ENCODE results near the gene TOP2B.

Gene TOP2B

DNA sequence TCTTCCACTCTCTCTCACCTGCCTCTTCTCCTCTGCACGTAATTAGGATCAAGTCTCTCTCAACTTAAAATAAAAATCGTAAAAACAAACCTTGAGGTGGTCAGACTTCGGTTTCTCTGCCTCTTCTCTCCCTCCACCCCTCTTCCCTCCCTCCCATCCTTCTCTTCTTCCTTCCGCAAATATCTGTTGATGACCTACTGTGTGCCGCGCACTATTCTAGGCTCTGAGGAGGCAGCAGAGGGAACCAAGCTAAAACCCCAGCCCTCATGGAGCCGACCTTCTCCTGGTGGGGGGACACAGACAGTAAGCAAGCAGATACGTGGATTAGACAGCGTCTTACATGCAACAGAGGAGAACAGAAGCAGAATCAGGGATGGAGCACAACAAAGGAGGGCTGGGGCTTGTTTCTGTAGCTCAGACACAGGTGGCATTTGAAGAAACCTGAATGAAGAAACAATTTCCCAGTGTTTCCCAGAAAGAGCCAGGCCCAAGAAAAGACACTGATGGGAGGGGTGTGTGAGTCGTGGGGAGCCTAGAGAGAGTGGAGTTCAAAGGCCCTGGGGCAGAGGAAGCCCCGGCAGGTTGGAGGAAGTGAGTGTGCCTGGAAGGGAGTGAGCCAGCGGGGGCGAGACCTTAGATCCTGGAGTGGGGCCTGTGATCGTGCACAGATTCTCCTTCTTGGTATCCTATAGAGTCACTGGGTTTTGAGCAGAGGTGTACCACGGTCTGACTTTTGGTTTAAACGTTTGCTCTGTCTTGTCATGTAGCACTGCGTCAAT lies 80.5 kb downstream of the TOP2B start:
- DNase-seq (ENCODE audit: extremely low read depth in 1 of 2, low read depth in 1 of 2): no peak

DNA sequence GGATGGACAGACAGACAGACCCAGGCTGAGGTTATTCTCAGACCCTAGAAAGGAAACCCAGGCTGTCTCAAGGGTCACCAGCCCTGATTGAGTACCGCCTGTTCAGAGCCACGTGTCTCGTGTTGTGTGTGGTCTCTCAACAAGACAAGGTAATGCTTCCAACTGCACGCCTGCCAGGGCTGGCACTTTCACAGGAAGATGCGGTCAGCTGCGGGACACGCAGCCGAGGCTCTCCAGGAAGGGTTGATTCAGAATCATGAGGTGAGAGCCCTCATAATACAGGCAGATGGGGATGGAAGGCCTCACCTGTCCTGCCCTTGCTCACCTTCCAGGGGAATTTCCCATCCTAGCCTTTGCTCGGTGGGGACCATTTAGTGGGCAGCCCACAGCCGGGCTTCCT lies 81.4 kb downstream of the TOP2B start:
- DNase-seq (ENCODE audit: extremely low read depth in 1 of 2, low read depth in 1 of 2): no peak

DNA sequence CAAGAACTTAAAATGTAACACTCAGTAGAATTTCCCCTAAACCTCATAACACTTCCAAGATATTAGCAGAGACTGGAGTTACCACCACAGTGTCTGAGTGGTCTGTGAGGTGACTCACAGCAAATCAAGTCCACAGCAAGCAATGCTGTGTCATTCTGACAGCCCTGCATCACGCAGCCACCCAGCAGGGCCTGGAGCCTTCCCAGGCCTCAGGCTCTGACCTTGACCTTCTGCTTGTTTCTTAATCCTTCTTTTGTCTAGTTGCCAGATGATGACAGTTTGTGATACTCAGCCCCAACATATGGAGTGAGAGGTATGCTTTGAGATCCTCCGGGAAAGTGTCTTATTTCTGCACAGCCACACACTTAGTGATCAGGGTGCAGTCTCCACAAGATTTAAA lies 82.5 kb downstream of the TOP2B start:
- no peak for DNase-seq (ENCODE audit: extremely low read depth in 1 of 2, low read depth in 1 of 2)

DNA sequence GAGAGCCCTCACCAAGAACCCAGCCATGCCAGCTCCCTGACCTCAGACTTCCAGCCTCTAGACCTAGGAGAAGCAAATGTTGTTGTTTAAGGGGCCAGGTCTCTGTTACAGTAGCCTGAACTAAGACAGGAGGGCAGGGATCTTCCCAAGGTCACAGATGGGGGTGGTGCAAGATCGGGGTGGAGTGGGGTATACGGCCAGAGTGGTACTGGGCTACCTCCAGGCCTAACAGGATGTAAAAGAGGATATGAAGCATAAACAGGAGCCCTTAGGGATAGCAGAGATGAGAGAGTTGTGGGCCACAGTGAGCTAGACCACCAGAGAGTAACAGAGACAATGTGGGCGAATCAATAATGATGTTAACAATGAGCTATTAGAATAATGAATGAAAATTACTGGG lies 82.9 kb downstream of the TOP2B start:
- no peak for DNase-seq (ENCODE audit: extremely low read depth in 1 of 2, low read depth in 1 of 2)

DNA sequence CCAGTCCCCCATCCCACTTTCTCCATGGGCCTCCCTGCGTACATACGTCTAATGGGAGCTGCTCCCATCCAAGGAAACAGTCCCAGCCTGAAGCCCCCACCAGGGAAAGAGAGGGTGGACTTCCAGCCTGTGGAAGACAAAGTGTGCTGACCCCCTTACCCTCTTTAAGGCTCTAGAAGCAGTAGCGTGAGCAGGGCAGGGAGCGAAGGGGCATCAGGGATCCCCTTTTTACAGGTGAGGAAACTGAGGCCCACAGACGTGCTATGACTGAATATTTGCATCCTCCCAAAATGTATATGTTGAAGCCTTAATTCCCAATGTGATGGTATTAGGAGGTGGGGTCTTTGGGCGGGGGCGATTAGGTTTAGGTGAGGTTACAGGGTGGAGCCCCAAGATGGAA lies 83.4 kb downstream of the TOP2B start:
- no peak for DNase-seq (ENCODE audit: extremely low read depth in 1 of 2, low read depth in 1 of 2)

DNA sequence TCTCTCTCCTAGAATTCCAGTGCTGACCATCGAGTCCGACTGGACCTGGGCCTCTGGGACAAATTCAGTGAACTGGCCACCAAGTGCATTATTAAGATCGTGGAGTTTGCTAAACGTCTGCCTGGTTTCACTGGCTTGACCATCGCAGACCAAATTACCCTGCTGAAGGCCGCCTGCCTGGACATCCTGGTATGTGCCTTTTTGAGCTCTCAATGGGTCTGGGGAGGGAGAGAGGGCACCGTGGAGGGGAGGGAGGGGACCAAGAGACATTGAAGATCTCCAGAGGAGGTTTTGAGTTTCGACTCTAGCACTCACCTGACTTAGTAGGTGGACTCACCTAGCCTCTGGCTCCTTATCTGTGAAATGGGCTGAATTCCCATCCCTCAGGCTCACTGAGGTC lies 84.2 kb downstream of the TOP2B start:
- DNase-seq (ENCODE audit: extremely low read depth in 1 of 2, low read depth in 1 of 2): no peak

DNA sequence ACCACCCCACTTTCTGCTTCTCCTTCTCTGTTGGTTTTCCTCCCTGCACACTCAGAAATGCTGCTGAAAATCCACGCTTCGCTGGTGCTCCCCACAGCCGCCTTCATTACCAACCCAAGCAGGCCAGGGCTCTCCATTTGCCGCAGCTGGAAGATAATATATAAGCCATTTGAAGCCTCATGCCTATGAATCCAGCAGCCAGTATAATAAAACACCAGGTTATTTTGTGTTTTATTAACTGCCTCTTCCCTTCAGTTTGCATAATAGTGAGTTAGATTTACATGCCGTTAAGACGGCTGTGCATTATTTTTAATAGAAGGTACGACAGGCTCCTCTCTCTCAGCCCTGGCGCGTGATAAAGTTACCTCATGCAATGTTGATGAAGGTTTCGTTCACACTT lies 86.6 kb downstream of the TOP2B start:
- DNase-seq (ENCODE audit: extremely low read depth in 1 of 2, low read depth in 1 of 2): no peak

DNA sequence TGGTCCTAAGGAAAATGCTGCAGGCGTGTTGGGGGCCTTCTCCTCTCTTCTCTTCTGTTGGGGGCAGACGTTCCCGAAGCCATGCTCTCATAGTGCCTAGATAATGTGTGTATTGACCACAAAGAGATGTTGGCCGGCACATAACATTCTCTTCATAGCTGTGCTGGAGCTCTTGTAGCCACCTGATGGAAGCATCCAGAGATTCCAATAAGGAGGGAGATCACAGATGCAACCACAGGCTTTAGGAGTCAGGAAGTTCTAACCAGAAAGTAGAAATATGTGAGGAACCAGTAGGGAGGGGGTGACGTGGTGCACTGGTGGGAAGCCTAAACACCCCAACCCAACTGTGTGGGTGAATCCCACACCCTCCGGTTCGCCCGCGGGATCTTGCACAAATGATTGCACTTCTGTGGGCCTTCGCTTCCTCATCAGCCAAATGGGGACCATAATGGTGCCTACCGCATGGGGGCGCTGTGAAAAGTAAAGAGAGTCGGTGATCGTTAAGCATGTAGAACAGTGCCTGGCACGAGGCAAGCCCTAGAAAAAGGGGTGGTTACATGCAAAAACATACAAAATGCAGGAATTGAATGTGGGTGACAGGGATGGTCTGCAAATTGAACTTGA lies 87.8 kb downstream of the TOP2B start:
- DNase-seq (ENCODE audit: extremely low read depth in 1 of 2, low read depth in 1 of 2): no peak

DNA sequence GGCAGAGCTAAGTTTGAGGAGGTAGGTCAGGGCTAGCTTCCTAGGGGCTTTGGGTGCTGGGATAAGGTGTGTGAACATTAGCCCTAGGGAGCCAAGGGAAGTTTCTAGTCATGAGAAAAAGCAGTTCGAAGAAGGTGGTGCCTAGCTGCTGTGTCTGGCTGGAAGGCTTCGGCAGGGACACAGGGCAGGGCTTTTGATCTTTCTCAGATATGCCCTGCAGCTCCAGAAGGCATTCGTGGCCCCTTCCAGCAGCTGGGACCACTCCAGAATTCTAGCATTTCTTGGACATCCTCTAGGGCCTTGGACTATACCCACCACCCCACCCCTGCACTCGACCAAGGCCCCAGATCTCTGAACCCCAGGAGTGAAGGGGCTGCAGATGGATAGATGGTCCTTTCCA lies 88.6 kb downstream of the TOP2B start:
- DNase-seq (ENCODE audit: extremely low read depth in 1 of 2, low read depth in 1 of 2): no peak

DNA sequence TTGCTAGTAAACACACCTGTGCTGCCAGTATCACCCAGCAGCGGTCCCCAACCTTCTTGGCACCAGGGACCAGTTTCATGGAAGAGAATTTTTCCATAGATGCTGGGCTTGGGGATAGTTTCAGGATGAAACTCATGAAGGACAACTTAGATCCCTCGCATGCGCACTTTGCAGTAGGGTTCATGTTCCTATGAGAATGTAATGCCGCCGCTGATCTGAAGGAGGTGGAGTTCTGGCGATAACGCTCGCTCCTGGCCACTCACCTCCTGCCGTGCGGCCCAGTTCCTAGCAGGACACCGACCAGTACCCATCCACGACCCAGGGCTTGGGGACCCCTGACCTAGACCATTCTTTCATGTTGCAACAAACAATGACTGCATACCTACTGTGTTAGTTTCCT lies 89.7 kb downstream of the TOP2B start:
- no peak for DNase-seq (ENCODE audit: extremely low read depth in 1 of 2, low read depth in 1 of 2)

DNA sequence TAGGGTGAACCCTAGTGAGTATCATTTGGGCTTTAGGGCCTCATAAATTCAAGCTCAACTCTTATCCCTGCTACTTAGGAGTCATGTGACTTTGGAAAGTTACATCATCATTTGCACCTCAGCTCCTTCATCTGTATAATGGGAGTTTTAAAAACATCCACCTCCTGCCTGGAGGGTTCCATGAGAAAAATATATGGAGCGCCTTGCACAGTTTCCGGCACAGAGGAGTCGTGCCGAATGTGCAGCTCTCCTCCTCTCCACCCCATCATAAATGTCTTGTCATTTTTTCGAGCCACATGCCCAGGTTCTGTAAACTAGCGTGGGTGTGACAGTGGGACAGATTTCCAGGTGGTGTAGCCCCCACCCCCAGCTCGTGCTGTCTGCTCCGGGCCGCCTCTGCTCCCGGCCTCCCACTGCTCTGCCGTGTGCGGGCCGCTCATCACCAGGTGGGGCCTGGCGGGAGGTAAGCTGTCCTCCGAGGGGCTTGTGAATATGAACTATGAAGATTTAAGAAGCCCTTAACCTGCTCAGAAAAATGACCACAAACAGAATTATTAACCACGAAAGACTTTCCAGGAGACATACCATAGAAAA lies 90.4 kb downstream of the TOP2B start:
- no peak for DNase-seq (ENCODE audit: extremely low read depth in 1 of 2, low read depth in 1 of 2)

DNA sequence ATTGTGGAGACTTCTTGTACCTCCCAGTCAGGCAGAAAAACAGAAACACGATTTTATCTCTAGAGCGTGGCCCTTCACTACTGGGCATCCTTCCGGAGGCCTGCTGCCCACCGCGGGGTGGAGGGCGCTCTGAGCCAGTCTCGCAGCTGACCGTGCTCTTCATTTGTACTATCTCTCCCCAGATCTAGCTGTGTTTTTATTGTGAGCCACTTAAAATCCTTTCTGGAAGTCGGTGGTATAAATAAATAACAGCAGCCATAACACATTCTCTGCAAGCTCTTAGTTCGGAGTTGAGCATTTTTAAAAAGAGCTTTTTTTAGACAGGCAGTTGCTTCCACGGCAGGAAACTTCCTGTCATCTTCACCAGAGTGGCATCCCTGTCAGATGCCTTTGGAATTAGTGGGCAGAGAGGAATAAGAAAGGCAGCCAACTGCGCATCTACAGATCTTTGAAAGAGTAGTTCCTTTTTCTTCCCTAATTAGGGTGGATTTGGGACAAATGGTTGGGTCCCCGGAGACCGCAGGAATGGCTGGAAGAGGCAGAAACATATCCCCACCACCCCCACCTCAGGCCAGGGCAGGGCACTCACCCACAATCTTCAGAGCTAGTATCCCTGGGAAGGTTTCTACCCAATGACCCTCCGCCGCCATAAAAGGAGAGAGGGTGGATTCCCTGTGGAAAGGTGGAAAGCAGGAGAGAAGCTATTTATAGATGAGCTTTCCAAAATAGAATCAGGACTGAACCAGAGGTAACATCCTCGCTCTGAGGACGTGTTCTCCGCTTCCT lies 91.1 kb downstream of the TOP2B start:
- no peak for DNase-seq (ENCODE audit: extremely low read depth in 1 of 2, low read depth in 1 of 2)

DNA sequence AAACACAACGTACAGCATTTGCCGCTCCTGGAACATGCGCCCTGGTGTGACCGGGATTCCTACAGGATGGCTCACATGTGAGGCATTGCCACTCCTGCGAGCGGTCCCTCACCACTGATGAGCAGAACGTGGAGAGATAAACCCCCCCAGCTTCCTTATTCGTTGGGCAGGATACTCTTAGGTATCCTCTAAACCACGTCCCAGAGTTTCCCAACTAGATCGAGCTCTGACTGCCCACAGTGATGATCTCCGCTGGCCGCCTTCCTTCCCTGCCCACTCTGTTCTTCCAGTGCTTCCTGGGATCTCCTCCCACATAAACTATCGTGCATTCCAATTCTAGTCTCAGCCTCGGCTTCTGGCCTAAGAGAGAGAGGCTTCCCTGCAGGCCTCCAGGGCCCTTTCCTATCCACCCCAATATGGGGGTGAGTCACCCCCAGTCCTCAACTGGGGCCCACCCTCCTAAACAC lies 91.8 kb downstream of the TOP2B start:
- DNase-seq (ENCODE audit: extremely low read depth in 1 of 2, low read depth in 1 of 2): no peak

DNA sequence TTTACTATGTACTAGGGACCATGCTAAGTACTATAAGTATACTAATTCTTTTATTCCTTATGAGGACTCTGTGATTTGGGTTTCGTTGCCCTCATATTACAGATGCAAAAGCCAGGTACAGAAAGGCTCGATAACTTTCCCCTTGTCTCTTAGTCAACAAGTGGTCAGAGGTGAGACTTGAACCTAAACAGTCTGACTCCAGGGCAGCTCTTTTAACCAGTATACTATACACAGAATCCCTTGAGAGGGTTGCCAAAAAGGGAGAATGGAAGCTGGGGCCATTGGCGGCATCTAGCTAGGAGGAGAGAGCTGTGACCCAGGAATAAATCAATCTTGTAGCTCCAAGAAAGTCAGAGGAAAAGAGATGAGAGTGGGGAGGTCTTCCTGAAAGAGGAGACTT lies 92.4 kb downstream of the TOP2B start:
- DNase-seq (ENCODE audit: extremely low read depth in 1 of 2, low read depth in 1 of 2): no peak

DNA sequence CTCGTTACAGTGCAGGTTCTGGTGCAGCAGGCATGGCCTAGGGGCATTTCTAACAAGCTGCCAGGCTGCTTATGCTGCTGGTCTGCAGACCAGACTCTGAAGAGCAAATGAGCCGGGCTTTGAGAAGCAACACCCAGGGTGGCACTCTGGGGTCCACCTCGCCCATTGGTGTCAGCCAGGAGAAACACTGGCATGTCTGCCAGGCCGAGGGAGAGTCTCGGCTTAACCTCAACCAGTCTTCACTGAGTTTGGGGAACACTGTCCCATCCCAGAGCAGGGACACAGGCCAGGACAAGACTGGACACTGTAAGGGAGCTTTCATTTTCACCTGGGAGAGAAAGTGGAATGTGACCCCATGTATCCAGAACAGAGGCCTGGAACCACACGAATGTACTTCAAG lies 93.4 kb downstream of the TOP2B start:
- DNase-seq (ENCODE audit: extremely low read depth in 1 of 2, low read depth in 1 of 2): no peak

DNA sequence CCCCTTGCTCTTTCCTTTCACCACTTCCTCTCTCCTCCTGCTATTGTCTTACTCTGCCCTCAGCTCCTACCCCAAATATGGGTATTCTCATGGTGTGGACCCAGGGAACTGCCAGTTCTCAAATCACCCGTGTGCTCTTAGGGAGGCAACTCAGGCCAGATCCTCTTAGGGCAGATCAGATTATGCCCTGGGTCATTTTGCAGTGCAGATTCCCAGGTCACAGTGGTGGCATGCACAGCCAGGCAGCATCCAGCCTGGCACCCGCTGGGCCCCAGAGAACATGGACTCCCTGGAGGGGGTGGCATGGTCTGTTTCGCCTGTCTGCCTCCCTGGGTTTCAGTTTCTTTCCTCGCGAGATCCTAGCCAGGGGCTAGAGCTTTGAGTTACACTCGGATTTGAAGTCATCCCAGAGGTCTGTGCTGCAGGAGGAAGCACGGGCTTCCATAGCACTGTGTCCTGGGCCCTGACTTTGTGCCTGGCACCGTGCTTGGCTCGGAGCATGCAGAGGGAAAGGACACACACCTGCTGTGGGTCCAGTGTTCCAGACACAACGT lies 96.1 kb downstream of the TOP2B start:
- no peak for DNase-seq (ENCODE audit: extremely low read depth in 1 of 2, low read depth in 1 of 2)

DNA sequence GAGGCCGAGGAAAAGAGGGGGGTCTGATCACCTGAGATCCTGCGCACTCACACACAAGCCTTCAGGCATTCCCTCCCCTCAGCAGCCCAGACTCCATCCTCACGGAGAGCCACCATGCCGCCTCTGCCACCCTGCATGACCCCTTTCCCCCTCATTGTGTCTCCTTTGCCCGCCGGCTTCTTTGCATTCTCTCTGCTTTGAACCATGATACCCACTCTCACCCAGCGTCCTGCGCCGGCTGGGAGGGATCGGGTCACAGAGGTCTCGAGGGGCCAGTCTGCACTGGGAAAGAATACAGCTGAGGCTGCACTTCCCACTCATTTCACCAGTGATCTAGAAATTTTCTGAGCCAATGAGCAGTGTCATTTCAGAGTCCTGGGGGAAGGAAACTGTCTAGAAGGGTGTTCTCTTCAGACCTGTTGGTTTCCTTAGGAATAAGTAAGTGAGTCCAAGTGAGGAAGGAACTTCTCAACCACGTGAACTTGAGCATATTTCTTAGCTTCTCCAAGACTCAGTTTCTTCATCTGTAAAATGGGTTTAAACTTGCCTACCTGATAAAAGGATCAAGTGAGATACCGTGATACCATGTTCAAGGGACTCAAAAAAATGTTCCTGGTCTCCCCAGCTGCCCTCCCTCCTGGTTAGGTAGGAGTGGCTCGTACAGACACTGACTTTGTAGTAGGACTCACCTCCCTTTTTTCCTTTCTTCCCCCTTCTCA lies 96.7 kb downstream of the TOP2B start:
- no peak for DNase-seq (ENCODE audit: extremely low read depth in 1 of 2, low read depth in 1 of 2)

DNA sequence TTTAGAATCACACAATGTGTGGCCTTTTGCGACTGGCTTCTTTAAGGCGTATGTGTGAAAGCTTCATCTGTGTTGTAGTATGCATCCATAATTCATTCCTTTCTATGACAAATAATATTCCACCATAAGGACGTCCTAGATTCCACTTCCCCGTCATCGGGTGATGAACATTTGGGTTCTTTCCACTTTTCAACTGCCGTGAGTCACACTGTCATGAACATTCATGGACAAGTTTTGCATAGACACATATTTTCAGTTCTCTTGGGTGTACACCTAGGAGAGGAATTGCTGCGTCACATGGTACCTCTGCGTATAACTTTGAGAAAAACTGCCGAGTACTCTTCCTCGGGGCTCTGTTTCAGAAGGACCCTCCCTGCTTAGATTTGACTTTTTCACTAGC lies 97.3 kb downstream of the TOP2B start:
- DNase-seq (ENCODE audit: extremely low read depth in 1 of 2, low read depth in 1 of 2): no peak

DNA sequence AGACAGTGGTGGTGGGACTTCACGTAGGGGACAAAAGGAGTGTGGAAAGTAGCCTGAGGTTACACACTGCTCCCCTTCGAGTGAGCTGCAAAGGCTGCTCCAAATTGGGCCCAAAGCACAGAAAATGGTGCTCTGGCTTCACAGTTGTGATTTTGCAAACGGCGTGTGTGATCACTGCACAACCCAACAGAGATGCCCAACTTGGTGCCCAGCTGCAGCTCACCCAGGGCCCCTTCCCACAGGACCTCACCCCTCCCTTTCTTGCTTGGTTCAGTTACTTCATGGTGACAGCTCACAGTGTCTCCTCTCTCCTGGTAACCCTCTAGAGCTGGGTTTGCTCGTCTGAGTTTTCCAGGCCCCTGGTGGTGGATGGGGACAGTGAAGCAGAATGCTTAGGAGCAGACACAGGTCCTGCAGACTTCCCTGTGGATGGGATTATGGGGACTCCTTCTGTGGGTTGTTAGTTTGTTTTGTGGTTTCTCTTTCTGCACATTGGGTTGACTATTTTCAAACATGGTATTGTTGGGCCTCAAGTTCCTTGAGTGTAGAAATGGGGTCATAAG lies 98.3 kb downstream of the TOP2B start:
- DNase-seq (ENCODE audit: extremely low read depth in 1 of 2, low read depth in 1 of 2): no peak

DNA sequence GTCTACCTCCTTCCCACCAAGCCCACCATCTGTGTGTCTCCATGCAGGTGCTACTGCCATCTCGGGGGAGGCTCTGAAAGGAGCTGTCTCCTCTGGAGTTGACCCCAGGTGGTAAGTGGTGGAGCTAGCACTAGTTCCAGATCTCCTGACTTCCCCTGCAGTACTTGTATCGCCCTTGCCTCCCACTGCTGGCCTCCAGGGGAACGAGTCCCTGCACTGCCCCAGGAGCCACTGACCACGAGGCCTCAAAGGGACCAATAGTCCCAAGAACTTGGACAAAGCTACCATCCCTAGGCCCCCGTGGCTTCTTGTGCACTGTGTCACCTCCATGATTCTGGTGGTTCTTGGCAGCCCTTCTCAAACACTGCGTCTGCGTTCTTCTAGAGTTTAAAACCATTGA lies 98.9 kb downstream of the TOP2B start:
- no peak for DNase-seq (ENCODE audit: extremely low read depth in 1 of 2, low read depth in 1 of 2)
